ENCODE measurements around the gene SLC50A1.
A peak's percentile ranks its signal among the peaks of the same experiment; 100 is the strongest.

- TF ChIP-seq CTCF (IDR thresholded peaks at IDR 0.05) (no peak), EP300 (IDR thresholded peaks at IDR 0.05) (peak; percentile 16 to 66), POLR2A (IDR thresholded peaks at IDR 0.05) (peak; percentile 8 to 38)
Observed at GRCh38 chr1:155125946-155126555, 9.6 kb upstream of the SLC50A1 start.

Measured in tibial nerve (tissue), 4 donors.